Measurements from ENCODE around the gene UBLCP1.

DNA sequence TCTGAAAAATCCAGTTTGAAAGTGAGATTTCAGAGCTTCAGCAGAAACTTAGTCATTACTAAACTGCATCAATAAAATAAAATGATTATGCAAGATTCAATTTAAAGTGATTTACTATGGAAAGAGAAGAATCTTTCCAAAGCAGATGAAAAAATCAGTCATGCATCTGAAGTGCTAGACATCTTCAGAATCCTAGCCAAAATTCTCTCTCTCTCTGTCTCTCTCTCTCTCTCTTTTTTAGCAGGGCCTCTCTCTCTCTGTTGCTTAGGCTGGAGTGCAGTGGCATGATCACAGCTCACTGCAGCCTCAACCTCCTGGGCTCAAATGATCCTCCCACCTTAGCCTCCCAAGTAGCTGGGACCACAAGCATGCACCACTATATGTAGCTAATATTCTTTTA, 18.2 kb upstream of the UBLCP1 start:
- TF ChIP-seq, protein P1, sequence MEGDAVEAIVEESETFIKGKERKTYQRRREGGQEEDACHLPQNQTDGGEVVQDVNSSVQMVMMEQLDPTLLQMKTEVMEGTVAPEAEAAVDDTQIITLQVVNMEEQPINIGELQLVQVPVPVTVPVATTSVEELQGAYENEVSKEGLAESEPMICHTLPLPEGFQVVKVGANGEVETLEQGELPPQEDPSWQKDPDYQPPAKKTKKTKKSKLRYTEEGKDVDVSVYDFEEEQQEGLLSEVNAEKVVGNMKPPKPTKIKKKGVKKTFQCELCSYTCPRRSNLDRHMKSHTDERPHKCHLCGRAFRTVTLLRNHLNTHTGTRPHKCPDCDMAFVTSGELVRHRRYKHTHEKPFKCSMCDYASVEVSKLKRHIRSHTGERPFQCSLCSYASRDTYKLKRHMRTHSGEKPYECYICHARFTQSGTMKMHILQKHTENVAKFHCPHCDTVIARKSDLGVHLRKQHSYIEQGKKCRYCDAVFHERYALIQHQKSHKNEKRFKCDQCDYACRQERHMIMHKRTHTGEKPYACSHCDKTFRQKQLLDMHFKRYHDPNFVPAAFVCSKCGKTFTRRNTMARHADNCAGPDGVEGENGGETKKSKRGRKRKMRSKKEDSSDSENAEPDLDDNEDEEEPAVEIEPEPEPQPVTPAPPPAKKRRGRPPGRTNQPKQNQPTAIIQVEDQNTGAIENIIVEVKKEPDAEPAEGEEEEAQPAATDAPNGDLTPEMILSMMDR (conservative IDR thresholded peaks at IDR 0.05 in 1 of 2, IDR thresholded peaks at IDR 0.05 in 1 of 2; ENCODE audit: low read depth in 1 of 2, low read length in 2 of 2): no peak
- TF ChIP-seq EZH2 (IDR thresholded peaks at IDR 0.05; ENCODE audit: low read length, missing control alignments): no peak

Measured in fibroblast of lung (primary cell).